HG02642 (cell line): ENCODE results near the gene PSMD1.
"Not testable (repeated sequence)": the region's sequence is repeated elsewhere in the genome, so short reads cannot be mapped to it uniquely, and the experiment has no call there.

Source experiments
- ATAC-seq: cut with Tn5 transposase; IDR thresholded peaks from one replicate; pipeline ENCODE4 v1.9.1; 2021; ENCODE audit warnings: mild to moderate bottlenecking; ENCODE audit not compliant: unreplicated experiment, poor library complexity

The PSMD1 gene

DNA sequence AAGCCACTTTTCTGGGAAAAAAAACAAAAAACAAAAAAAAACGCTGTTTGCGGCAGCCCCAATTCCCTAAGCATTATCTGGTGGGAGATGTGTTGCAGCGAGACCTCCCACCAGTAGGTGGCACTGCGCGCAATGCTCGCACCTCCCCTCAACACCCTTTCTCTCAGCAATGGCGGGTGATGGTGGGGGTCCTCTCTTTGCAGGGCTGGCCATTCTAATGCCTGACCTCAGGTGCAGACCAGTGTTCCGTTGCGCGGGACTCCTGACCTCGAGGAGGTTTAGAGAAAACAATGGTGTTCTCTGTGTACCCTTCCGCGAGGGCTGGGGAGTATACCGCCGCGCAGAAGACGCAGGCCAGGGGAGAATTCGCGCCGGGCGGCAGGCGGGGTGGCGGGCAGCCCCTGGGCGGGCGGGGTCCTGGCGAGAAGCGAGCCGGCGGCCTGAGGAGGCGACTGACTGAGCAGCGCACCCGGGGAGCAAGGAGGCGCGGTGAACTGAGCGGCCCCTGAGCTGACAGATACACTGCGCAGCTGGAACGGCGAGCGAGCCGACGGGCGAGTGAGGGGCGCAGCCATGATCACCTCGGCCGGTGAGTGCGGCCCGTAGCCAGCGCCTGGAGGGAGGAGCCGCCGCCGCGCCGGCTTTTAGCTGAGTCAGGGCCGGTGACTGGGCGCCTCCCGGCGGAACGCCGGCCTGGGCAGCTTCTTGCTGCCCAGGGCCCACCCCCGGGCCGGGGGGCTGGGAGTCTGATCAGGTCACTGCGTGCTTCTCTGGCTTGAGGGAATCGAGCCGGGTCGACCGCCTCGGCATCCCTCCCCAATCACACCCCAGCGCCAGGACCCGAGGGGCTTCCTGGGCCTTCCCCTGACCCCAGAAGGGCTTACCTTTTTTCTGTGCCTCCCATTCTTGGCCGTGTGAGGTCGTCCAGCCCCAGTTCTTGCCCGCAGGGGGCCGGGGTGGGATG is at the start of gene PSMD1:
Gene PSMD1 (plus strand): TSS at position 415 of the 964 bp plus-strand sequence. CDS start 159 bp downstream, at position 574.
- ATAC-seq = peak; percentile 79

DNA sequence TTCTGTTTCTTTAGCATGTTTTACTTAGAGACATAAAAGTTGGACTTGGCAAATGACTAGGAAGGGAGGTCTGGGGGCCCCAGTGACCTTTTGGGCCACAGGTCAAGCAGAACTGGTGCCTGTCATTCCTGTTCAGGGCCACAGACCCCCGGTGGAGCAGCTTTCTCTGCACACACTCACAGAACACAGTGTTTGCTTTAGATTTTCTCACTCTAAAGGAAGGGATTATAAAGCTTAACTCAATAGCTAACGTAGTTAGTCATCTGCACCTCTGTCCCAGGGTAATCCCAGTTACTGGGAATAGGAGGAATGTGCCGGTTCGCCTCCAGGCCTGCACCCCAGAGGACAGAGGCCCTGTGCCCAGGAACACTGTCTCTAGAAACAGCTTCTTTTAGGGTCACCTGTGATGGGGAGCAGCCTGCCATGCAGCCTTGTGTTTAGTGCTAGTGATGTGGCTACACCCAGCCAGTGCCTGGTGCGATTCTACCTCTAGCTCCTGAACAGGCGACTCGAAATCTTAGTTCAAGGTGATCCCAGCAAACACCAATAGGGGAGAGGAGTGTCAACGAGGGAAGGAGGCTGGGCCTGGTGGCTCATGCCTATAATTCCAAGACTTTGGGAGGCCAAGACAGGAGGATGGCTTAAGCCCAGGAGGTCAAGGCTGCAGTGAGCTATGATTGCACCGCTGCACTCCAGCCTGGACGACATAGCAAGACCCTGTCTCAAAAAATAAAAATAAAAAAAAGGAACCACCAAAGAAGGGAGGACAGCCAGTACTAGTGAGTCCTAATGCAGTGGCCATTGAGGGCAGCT is 49.2 kb upstream of the PSMD1 start:
- ATAC-seq = no peak

DNA sequence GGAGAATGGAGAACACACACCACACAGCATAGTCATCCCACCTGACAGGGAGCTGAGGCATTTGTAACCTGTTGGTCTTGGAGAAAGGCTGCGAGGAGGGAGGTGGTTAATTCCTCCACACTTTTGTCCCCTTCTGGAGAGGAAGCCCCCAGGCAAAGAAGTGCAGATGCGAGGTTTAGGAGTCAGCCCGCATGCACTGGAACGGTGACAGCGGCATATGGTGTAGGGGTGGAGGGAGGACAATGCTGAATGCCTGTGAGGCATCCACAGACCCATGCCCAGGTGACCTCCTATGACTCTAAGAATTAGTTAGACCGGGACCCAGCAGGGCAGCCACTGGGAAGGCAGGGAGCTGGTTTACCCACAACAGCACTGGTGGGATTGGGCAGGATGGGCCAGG is 48.5 kb upstream of the PSMD1 start:
- no peak for ATAC-seq

DNA sequence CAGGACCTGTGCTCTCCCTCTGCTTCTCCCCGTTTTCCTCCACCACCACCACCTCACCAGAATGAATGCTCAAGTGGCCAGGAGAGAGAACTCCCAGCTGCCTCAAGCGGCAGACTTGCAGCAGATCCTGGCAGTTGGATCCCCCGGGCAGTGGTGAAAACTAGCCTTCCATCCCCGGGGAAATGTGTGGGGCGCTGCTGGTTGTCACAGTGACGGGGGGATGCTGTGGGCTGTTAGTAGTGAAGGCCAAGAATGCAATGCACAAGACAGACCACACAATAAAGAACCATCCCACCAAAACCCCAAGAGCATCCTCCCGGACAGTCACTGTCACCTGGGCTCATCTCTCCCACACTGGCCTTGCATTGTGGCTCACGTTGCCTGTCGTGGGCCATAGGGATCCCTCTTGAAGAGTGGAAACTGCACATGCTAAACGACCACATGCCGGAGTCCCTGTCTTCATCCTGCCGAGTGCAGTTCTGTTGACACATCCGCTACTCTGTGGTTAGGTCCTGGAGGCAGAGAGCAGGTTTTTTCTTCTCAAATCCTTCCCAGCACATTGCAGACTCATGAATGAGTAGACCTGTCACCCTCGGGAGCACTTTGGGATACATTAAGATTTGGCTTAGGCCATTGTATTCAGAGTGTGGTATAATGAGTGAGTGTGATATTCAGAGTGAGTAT is 47.3 kb upstream of the PSMD1 start:
- ATAC-seq = no peak

DNA sequence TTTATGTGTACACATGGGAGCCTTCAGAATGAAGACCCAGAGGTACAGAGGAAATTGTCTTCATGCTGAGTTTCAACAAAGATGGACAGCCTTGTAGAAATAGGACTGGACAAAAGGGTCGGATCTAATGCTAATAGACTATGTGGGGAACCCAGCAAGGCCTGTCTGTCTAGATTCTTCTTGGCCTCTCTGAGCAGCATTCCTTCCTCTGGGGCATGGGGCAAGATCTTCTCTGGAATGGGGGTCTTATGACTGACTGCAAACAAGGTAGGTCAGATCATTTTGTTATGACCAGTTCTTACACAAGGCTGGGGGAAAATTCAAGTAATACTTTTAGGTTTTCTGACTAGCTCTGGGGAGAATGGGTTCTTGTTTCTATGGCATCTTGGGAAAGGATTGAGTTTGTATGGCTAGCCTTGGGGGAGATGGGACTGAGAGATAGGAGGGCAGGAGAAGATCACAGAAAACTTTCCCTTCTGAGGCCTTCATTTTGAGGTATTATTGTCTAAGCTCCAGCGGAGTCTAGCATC is 46.4 kb upstream of the PSMD1 start:
- ATAC-seq = no peak

DNA sequence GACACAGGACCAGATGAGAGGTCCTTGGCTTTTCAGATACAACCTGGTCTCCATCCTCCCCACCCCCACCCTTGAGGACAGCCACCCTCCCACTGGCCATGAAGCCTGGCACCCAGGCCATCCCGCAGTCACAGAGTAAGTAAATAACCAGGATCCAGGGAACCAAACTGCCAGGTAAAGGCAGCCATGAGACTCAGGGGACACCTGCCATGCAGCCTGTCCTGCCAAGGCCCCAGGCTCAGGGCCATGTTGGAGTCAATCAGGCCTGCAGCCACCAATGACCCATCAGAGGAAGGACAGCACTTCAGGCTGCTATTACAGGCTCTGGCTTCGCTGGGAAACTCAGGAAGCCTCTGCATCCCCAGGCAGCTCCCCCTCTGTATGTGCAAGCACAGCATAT is 45.1 kb upstream of the PSMD1 start:
- ATAC-seq = no peak

DNA sequence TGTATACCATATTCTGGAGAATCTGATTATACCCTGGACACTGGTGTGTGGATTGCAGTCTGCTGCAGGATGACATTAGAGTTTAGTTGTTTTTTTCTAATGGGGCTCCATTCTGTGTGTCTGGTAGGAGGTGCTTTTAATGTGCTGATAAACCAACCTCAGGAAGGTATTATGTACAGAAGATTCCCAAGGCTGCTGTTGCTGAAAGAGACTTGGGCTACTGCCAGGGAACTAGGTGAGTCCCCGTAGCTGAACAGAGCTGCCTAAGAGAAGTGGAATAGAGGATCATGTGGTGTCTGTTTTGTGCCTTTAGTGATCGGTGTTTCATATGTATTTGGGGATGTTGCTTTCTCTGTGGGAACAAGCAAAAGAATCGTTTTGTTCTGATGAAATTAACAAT is 44.2 kb upstream of the PSMD1 start:
- ATAC-seq = no peak

DNA sequence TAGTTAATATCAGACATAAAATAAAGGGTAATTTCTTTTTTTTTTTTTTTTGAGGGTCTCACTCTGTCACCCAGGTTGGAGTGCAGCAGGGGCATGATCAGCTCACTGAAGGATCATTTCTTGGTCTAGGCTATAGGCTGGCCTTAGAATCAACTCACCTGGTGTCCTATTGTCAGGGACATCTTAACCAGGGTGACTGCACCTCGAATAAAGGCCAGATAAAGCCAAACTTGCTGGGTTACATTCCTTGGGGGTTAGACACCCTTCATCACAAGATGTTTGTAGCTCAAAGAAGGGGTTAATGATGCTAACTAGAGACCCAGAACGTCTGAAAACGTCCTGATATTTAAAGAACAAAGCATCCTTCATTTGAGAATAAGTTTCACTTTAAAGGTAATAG is 42.8 kb upstream of the PSMD1 start:
- no peak for ATAC-seq

DNA sequence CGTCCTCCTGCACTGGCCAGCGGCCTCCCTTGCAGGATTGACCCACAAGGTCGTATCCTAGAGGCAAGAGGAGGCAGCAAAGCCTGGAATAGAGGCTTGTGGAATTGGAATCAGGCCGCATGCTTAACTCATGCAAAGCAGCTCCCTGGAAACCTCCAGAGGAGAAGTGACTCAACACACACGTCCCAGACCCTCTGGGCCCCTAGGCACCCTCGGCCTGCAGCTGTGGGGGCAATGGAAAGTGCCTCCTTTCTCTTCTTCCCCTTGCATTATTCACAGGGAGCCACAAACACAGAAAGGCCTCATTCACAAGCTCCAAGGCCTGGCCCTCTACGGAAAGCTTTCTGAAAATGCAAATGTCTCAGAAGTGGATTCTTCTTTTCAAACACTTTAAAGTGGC is 41.2 kb upstream of the PSMD1 start:
- ATAC-seq = no peak

DNA sequence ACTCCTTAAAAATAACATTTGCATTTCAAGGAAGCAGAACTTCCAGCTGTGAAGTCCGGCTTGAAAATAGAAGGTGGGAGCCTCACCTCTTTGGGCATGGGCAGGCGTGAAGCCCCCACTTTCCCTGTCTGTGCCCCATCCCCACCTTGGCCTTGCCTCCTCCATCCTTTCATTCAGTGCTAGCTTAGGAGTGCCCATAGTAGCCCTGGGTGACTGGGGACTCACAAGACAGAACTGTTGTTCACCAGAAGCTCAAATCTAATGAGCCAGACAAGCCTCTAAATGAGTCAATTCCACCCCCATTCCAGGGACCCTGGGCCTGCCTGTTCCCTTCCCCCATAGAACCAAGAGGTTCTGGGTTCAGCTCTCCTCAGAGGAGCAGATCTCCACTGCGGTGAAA is 40.7 kb upstream of the PSMD1 start:
- no peak for ATAC-seq

DNA sequence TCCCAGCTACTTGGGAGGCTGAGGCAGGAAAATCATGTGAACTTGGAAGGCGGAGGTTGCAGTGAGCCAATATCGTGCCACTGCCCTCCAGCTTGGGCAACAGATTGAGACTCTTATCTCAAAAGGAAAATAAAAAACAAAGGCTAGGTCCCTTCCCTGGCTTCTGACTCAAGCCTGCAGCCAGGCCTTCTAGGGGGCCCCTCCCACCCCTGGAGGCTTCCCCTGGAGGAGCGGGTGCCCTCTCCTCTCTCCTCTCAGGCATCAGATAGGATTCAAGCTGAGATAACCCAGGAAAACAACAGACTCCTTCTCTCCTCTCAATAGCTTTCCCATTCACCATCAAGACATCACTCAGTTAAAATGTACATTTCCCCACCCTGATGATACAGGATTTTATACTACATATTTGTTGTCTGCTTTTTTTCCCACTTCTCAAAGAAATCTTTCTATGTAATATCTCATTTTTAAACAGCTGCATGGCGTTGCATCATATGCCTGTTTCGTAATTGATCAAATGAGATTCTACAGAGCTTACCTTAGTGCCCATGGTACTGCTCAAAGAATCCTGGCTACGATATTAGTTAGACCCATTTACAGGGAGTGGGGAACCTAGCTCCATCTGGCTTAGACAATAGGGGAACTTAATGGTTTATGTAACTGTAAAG is 40.0 kb upstream of the PSMD1 start:
- ATAC-seq = no peak

DNA sequence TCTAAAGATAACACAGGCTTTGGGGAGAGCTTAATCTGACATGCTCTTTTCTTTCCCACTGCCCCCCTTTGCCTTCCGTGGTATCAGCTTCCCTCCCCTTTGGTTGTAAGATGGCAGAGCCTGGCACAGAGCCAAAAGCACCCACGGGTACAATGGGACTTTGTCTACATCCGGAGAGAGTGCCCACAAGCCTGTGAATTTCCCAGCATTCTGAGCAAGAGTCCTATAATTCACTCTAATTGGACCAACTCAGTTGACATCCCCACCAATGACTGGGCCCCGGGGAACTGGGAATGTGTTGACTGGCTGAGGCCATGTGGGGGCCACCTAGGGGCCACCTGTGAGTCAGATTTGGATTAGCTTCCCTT is 39.5 kb upstream of the PSMD1 start:
- ATAC-seq = no peak

DNA sequence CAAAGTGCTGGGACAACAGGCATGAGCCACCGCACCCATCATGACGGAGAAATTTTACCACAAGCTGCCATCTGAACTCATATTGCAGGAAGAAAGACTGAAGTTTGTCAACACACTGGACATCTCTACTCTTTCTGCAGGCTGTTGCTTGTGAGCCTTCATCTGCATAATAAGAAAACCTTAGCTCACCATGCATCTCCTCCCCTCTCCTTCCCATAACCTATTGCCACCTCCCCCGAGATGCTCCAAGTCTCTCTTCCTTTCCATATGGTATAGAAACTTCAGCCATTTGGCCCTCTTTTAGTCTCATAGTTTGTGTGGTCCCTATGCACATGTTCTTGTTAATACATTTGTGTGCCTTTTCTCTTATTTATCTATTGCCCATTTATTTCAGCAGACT is 38.5 kb upstream of the PSMD1 start:
- no peak for ATAC-seq

DNA sequence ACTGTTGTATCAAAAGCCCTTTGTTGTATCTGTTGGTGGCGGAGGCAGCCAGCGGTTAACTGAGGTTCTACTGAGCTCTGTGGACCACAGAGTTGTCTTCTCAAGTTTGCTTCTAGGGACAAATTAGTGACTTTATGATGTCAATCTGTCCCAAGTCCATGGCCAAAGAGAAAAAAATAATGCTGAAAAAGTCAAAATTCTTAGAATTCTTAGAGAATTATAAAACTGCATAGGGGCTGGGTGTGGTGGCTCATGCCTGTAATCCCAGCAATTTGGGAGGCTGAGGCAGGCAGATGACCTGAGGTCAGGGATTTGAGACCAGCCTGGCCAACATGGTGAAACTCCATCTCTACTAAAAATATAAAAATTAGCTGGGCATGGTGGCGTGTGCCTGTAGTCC is 31.6 kb upstream of the PSMD1 start:
- not testable (repeated sequence) for ATAC-seq

DNA sequence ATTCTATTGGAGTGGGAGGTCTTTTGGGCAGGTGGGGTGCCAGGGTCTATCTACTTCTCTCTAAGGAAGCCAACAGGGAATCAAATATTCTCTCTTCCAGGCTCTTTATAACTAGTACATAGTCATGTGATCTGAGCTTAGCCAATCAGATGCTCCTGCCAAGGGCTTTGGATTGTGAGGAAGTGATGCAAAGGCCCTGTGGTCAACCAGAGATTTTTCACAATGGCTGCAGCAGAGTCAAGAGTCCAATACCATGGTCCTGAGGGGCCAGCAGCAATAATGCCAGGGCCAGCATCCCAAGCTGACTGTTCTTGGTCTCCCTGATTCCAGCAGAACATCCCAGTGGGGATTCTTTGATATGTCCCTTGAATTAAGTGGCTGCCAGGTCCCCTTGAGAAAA is 27.8 kb upstream of the PSMD1 start:
- no peak for ATAC-seq

DNA sequence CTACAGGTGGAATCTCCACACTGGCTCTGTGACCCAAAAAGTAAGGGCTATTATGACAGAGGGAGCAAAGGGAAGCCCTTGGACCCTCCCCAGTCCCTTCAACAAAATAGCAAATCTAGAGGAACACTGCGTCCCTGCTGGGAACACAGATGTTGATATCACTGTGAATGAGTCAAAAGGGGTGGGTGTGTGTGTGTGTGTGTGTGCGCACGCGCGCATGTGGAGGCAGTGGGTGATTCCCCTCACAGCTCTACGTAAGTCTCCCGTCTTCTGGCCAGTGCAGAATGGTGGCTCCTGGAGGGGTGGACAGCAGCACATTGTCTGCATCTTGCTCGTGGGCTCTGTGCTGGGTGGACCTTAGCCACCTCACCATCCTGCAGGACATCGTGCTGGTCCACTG is 27.1 kb upstream of the PSMD1 start:
- no peak for ATAC-seq

DNA sequence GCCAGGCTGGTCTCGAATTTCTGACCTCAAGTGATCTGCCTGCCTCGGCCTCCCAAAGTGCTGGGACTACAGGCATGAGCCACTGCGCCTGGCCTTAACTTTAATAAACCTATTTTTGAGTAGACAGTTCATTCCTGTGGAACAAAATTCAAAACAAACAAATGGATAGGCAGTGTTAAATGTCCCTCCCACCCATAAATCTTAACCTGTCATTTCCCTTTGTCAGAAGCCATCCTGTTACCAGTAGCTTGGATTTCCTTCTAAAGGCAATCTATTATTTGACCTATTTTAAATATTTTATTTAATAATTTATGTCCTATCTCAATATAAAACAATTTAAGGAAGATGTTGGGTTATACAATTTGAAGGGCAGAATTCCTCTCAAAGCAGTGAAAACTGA is 25.9 kb upstream of the PSMD1 start:
- no peak for ATAC-seq

DNA sequence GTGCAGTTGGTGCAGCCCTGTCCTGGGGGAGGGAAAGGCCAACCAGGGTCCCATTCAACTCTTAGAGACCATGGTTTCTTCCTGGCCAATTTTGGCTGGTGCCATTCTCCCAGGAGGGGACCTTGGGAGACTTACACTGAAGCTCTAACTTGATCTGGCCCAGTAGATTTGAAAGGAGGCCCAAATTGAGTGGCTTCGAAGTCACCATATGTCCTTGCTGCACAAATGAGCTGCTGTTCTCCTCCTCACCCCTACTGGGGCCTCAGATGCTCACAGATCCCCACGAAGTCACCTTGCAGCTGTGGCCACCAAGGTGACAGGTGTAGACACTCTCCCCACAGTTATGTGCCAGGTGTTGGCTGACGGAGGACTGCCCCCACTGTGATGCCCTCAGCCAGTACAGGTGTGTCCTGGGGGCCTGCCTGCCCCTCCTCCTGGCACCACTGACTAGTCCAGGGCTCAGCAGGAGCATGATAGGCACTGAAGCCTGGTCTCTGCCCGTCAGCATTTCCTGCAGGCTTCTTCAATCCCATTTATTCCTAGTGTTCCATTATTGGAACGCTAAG is 24.0 kb upstream of the PSMD1 start:
- ATAC-seq = no peak

DNA sequence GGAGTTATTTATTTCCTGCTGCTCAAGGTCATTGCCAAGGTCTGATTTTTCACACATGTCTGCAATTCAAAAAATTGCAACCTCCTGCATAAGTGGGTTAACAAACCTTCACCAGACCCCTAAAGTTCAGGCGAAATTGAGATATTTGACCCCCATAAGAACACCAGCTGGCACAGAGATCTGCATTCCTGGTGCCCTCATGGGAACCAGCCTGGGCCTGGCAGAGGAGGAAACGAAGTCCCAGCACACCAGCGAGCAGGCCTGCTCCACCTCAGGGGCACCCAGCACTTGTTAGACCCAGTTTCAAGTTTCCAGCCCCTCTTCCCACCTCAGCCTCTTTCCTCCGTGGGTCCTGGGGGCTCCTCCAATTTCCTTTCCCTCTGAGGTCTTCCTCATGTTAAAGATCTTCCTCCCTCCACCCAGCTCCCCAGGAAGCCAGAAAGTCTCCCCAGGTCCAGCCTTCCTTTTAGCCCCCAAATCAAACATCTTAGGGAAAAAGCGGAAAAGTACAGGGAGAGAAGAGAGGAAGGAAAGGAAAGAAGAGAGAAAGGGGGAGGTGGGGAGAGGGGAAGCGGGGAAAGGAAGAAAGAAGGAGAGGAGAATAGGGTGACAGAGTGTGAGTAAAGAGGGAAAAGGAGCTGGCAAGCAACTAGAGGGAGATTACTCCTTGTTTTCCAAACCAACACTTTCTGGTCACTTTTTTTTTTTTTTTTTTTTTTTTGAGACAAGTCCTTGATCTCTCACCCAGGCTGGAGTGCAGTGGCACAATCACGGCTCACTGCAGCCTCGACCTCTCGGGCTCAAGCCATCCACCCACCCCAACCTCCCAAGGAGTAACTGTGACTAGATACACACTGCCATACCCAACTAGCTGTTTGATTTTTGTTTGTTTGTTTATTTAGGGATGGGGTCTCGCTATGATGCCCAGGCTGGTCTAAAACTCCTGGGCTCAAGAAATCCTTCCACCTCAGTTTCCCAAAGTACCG is 23.2 kb upstream of the PSMD1 start:
- no peak for ATAC-seq
